ENCODE measurements around the gene SAMD9.

DNA sequence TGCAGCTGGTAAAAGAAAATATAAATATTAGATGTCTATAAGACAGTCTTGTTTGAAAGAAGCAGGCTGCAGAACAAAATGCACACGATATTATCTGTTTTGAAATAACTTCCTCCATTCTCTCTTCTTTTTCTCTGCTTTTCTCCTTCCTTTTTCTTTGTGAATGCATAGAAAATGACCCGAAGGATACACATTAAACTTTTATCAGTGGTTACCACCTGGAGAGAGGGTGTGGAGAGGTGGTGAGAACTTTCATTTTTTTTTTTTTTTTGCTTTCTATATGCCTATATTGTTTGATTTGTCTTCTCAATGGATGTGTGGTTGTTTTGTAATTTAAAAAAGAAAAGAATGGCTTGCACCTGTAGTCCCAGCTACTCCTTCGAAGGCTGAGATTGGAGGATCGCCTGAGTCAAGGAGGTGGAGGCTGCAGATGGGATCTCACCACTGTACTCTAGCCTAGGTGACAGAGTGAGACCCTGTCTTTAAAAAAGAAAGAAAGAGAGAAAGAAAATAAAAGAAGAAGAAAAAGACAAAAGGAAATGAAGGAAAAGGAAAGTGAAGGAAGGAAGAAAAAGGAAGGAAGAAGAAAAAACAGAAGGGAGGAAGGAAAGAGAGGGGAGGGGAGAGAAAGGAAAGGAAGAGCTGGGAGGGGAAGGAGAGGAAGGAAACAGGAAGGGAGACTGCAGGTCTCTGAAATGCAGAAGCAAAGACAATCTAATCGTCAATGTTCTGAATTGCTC lies 64.4 kb downstream of the SAMD9 start:
- TF ChIP-seq POLR2A (IDR thresholded peaks at IDR 0.05; ENCODE audit: low read length) (no peak), GATA1 (IDR thresholded peaks at IDR 0.05; ENCODE audit: low read depth, low read length) (no peak)
